Measurements from ENCODE around the gene ARHGAP21. TPM values are rescaled to one million over a fixed set of nuclear protein-coding genes. Genes with fewer than 3 reads are reported as not detected.
A peak's percentile ranks its signal among the peaks of the same experiment; 100 is the strongest.
"Not testable (repeated sequence)": the region's sequence is repeated elsewhere in the genome, so short reads cannot be mapped to it uniquely, and the experiment has no call there.

Gene ARHGAP21
- total RNA-seq, 1 experiment from 2014 or later, result 16.2 TPM

DNA sequence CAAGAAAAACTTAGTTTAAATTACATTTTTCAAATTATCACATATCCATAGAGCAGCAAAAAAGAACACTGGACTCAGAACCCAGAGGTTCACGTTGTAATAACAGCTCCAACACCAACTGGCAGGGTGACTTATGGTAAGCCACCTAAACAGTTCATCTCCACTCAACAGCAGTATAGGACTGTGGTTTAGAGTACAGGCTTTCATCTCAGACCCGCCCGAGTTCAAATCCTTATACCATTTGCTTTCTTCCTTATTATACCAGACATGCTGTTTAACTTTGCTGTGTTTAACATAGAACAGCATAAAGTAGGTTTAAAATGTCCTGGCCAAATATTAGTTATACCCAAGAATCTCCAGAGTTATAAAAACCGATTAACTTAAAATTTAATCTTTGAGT, 97.9 kb downstream of the ARHGAP21 start:
- DNase-seq (ENCODE audit: low spot score), result no peak

DNA sequence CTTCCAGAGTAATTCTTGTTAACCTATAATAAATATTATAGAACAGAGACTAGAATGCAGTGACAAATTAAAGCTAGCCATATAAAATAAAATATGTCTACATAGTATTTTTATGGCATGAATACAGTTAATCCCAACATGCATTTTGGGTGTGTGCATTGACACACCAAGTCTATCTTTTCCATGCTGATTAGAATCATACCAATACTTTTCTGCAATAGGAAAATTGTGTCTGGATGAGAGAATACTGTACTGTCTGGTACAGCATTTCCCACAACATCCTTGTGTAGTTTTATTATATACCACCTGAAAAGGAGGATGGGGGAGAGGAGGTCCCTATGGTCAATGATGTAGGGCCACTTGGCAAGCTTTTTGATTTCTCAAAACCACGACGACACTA, 100.3 kb downstream of the ARHGAP21 start:
- no peak for DNase-seq (ENCODE audit: low spot score)

DNA sequence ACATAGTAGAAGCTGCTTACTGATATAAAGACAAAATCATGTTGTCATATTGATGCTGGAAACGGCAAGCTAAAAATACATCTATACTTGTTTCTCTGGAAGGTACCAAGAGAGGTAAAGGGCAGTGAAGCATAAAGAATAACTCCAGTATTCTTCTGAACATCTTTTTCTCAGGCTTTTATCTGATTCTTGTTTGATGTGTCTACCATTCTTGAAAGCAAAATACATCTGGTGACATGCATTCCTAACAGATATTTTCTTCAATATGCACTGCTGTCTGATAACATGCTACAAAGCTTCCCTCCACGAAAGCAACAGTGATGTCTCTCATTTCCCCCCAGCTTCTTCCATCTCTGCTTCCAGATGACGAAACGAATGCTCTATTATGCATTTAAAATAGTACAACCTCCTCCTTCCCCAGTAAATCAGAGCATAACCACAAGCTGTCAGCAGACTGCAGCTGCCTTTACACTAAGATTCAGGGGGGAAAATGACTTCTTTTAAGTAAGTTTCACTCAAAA, 100.8 kb downstream of the ARHGAP21 start:
- no peak for DNase-seq (ENCODE audit: low spot score)

DNA sequence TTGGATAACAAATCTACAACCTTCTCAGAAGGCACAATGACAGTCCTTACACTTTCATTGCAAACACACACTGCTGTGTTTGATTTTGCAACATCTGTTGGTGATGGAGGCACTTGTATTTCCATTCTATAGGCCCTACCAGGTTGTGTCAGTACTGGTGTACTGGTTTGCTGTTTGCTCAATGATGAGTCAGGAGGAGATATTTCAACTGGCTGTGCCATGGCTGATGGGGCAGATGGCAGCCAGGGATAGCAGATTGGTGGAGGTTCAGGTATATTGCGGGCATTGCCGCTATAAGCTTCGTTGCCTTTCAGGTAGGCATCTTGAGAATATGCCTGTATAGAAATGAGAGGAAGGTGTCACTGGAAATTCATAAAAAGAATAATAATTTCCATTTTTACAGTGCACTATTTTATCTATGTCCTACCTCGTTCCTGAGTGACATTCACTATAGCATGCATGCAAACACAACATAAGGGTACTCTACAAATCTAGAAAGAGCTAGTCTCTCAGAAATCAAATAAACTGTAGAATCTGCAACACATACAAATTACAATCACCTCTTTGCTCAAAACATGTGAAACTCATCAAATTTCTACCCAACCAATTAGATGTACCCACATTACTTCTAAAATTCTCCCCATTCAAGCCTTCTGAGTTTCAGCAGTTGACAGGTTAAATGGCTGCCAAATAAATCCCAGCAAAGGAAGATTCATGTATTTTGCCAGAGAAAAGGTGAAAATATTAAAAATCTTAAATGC, 102.5 kb downstream of the ARHGAP21 start:
- not testable (repeated sequence) for DNase-seq (ENCODE audit: low spot score)

DNA sequence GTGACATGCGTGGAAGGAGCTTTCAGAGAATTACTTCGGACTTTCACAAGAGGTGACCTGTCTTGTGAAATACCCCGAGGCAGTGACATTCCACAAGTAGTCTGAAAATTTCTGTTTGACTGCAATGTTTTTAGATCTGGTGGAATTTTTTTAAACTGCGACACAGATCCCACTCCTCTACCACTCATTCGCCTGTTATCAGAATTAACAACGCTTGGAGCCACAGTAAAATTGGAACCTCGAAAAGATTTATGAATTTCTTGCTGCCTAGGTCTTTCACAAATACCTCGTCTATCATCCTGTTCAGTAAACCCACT, 103.7 kb downstream of the ARHGAP21 start:
- not testable (repeated sequence) for DNase-seq (ENCODE audit: low spot score)

DNA sequence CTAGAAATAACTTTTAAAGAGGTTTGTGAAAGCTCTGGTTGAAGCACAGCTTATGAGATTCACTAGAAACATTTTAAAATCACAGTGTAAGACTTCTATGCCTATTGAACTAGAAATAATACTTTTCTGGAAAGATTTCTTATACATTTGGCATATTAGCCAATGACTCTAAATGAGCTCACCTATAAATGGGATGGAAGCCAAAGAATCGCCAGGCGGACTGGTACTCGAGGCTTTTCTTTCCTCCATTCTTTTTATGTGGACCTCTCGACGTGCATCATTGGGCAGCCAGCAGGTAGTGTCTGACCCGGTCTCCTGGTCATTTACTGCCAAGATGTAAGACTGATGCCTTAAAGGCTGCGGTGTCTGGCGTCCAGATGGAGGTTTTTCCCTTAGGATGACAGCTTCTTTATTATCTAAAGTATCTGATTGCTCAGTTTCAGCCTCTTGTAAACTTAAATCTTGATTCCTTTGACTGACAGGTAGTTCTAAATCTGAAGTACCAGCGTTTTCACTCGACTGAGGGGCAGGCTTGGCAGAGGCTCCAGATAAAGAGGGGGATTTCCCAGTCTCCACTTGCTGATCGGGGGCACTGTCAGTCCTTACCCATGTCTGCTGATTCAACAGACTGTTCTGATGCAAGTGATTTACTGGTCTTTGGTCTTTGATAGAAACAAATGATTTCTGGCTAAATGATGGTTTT, 104.2 kb downstream of the ARHGAP21 start:
- DNase-seq (ENCODE audit: low spot score), result not testable (repeated sequence)

DNA sequence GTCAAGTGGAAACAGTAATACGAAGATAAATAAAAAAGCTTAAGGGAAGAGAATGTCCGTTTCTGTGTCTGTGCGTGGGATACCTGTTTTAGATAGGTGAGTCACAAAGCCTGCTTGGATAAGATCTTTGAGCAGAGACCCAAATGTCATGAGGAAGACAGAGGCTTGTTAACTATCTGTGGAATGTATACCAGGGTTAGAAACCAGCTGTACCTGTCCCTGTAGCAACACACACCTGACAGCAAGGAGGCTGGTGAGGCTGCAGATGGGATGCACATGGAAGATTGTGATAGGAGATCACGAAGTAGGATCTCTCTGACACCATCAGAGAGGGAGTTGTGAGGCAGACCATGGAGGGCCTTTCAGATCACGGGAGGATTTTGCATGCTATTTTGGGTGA, 105.3 kb downstream of the ARHGAP21 start:
- DNase-seq (ENCODE audit: low spot score), result no peak

DNA sequence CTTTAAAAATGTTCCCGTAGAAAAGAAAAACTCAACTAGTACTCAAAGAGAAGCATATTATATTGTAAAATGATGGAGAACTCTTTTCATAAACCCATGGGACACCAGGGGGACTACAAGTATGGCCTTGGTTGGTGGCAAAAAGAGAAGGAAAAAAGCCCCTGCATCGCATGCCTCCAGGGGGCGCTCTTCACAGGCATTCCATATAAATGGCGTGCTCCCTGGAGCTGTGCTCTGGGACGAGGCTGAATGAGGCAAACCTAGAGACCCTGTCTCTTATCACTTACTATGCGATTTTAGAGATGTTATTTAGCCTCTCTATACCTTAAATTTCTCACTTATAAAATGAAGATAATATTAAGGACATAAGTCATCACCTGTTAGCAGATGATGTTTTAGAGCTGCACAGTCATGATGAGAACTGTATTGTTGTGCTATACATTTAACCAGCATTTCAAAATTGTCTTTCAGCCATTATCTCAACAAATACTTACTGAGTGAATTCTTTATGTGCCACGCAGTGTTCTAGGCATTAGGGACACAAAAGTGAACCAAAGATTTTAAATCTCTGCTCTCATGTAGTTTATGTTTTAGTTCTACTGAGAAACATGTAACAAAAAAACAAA, 105.8 kb downstream of the ARHGAP21 start:
- DNase-seq (ENCODE audit: low spot score), result peak; percentile 36

DNA sequence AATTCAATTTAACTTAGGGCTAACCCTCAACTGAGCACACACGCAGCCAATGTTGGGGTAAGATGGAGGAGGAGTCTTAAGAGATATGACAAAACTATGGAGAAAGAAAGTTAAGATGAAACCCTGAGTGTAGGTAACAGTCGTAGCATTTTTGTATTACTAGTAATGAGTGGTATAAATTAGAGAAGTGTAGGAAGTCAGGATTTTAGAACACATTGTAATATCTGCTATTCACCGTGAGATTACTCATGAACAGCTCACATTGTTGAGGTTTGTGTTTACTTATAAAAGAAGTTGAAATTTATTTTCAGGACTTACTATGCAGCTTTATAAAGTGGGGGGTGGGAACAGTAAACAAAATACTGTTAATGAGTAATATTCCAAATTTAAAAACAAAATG, 107.2 kb downstream of the ARHGAP21 start:
- DNase-seq (ENCODE audit: low spot score), result no peak

DNA sequence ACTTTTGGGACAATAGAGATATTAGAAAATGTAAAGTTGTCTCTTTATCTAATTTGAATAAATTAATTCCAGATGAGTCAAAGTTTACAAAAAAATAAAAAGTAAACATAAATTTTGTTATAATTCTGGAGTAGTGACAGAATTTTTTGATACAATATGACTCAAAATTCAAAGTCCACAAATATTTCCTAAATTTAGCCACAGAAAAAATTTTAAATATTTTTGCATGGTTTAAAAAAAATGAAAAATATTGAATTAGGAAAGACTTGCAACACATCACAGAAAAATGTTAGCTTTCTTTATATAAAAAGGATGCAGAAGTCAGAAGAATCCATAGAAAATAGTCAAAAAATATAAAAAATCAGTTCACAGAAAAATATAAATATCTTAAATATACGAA, 117.7 kb downstream of the ARHGAP21 start:
- no peak for DNase-seq (ENCODE audit: low spot score)

DNA sequence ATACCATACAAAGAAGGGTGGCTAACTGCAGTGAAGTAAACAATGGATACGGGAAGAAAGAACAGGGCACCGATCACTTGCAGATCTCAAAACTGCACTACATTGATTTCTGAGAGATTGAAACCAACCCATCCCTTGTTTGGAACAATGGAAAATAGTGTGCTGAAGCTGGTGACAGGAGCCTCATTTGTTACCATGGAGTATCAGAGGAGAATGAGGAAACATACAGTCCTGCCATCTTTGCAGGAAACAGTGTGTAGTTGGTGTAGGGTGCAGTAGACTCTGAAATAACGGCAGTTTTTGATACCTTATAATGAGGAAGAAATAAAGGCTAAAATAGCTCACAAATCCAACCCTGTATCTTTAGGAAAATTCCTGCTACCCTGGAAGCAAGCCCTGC, 118.5 kb downstream of the ARHGAP21 start:
- DNase-seq (ENCODE audit: low spot score), result no peak

DNA sequence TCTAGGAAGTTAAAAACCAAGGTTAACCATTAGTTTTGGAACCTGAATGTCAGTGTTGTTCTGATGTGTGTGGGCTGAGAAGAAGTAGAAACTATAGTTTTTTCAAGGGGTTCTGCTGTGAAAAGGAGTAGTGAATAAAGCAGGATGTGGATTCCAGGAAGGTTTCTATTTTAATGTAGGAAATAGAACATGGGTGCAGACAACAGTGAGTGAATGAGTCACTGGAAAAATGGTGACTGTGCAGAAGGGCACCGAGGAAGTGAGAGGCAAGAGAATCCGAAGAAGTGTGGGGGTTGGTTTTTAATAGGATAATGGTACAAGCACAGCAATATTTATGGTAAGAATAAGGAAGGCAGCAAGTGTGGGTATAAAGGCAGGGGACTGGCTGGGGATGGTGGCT, 120.4 kb downstream of the ARHGAP21 start:
- peak; percentile 11 for DNase-seq (ENCODE audit: low spot score)

DNA sequence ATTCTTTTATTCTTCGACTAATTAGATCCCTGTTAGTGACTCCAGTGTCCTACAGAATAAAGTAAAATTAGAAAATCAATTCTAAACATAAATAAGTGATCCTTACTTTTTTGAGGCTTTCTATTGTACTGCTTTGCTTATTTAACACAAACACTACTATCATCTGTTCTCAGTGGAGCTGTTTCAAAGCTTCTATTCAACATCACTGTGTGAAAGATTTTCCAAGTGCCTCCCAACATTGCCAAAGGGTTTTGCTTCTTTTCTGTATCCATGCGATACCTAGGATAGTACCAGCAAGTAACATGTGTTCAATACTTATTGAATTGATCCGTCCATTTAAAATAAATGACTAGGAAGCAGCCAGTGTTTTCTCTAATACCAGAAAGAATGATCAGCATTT, 125.7 kb downstream of the ARHGAP21 start:
- no peak for DNase-seq (ENCODE audit: low spot score)

DNA sequence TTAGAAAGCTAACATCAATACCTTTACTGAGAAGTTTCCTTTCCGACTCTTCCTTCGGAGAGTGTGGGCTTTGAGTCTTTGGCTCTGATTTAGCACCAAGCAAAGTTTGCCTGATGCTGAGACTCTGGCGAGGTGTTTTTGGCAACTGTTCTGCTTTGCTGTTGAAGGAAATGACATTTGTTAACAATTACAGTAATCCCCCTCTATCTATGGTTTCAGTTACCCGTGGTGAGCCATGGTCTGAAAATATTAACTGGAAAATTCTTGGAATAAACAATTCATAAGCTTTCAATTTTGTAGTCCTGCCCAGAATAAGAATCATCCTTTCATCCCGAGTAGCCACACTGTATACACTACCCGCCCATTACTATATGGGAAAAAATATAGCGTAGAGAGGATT, 126.3 kb downstream of the ARHGAP21 start:
- no peak for DNase-seq (ENCODE audit: low spot score)

DNA sequence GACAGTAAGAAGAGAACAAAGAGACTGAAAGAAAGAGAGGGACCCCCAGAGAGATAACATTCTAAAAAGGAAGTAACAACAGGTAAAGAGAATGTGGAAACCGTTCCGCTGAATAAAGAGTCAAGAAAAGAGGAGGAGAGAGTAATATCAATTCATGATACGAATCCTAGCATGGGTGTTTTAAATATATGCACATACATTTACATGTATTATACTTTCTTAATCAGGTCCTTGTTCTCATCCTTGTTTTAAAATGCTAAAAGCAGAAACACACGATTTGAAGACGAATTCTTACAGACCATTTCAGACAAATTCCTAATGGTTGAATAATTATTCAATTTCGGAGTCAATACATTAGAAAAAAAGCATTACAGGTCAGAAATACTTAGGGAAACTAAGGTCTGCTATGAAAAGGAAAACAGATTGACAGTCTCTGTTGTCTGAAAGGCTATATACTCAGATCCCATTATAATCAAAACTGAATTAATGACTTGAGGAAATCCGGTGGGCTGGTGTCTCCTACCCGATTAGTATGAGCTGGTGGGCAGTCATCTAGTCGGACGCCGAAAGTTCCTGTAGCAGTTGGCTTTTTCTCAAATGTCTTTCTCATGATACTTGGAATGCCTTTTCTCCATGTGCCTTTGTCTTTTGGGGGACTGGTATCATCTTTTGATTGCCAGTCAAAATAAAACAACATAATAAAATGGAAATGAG, 127.3 kb downstream of the ARHGAP21 start:
- no peak for DNase-seq (ENCODE audit: low spot score)

DNA sequence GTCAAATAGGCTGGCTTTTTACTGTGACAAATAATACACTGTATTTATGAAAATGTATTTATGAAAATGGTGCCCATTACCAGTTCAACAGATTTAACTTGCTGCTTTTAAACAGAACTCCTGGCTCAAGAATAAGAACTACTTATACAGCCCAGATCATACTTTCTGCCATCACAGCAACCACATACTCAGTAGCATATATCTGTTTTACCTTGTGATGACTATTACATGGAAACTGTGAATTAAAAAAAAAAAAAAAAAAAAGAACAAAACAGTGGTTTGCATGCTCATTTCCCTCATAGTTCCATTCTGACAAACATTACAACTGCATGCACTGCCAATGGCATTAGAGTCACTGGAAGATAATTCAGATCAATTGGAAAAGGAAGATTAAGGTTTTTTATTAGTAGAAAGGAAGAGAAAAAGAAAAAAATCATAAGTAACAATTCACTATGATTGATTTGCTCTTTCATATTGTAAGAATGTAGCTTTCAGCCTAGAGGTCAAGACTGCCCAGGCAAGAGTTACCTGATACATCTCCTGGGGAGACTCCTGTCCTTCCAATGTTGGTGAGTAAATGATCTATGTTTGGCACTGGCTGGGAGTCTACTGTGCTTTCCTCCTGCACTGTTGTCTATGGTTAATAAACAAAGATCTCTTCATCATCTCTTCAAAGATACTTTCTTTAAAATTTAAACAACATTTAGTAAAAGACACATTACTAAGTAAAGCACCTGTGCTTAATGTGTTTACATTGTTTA, 132.8 kb downstream of the ARHGAP21 start:
- no peak for DNase-seq (ENCODE audit: low spot score)

DNA sequence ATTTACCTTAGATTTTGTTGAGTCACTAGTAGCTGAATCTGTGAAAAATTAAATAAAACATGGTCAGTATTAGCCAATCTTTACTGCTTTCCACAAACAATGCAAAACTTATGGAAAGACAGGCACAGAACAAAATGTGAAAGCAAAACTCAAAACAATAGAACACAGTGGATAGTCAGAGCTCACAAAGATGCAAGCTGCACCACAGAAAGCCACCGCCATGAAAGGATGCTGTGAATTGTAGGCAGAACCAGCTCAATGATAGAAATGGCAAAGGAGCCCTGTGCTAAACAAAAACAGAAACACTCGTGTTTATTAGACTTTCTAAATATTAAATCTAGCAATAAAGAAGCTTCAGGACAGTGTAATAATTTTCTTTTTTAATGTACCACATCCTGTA, 134.4 kb downstream of the ARHGAP21 start:
- DNase-seq (ENCODE audit: low spot score), result no peak

DNA sequence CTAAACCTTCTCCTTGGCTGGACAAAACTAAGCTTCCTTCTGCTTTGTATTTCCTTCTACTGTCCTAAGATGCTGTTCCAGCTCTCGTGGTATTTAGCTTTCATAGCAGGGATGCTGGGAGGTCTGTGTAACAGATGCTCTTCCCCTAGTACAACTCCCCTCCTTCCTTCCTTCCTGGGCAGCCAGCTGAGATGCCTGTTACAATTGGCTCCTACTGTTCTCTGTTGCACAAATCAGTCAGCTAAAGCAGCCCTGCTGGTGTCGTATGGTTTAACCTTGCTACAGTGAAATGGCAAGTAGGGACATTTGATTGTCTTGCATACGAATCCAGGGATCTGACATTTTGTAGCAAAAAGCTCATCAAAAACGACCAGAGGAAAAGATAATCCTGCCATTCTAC, 143.8 kb downstream of the ARHGAP21 start:
- no peak for DNase-seq (ENCODE audit: low spot score)

DNA sequence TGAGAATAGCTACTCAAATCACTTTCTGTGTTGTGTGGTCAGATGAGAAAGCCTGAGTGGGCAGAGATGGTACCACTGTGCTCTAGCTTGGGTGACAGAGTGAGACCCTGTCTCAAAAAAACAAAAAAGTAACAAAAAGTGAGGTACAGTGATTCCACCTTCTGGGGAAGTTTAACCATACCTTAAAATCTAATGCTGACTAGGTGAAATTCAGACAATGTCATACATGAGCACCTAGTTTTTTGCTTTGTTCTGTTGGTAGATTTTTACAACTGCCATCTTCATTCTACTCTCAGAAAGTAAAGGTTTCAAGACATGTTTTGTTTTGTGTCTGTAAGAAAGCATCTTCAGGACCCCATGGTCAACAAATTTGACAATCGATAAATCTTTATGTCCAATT, 144.2 kb downstream of the ARHGAP21 start:
- no peak for DNase-seq (ENCODE audit: low spot score)

DNA sequence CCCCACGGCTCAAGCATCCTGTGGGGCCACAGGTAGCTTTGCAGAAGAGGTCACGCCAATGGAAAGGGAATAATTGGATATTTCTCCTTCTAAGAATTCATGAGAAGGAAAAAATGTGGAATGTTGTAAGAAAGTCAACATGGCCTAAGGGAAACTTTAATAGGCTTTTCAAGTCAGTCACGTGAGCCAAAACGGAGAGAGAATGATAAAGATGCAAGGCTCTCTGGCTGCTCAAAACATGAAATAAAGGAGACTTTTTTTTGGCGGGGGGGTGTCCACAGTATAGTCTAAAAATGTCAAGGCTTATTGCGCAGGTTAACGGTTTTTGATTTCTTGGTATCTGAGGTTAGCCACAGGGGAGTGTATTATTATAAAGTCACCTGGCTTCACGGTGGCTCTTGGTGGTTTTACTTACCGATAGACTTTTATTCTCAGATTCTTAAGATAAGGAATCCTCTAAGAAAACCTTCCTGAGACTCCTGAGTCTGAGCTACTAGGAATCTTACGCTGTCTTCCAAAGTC, 148.1 kb downstream of the ARHGAP21 start:
- no peak for DNase-seq (ENCODE audit: low spot score)

DNA sequence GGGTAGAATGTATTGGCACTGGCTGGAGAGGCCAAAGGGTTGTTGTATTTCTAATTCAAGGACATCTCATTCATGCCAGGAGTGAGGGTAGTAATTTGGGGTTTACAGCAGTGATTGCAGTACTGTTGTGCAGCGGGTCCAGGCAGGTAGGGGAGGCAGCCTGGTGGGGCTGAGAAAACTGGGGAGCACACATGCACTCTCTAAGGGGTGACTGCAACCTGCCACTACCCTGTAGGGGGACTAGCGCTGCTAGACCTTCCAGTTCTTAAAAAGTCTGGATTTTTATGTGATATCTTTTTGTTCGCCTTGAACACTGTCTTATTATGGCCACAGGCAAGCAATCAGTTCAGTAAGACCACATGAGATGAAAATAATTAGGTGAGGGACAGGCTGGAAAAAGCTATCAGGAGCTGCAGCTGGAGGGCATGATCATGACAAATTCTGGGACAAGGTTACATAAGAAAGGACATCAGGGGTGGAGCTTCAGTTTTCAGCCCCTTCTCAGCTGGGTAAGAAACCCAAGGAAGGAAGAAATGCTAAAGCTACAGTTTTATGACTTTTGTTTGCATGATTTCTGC, 149.0 kb downstream of the ARHGAP21 start:
- no peak for DNase-seq (ENCODE audit: low spot score)
